Measurements from ENCODE around the gene JAM2.

Gene JAM2

GRCh38 chr21:25734904-25735645 lies 96.0 kb downstream of the JAM2 start, which contains the start of the genes ATP5PF and GABPA:
ATP5PF (minus strand) TSS chr21:25734904; CDS start chr21:25729794, 5,110 bp downstream.
GABPA (plus strand) TSS chr21:25734972; CDS start chr21:25741599, 6,627 bp downstream.
- TF ChIP-seq CTCF (IDR thresholded peaks at IDR 0.05; ENCODE audit: low read length, missing control alignments), result no peak
- peak within 1 kb of the TSS; percentile 96 for H3K4me3 ChIP-seq (replicated peaks; ENCODE audit: low read depth, low read length)
- peak; percentile 99 for DNase-seq (ENCODE audit: low read depth)

GRCh38 chr21:25735646-25736597 lies 96.9 kb downstream of the JAM2 start:
- peak overlapping the region; percentile 96 for H3K4me3 ChIP-seq (replicated peaks; ENCODE audit: low read depth, low read length)
- no peak for TF ChIP-seq CTCF (IDR thresholded peaks at IDR 0.05; ENCODE audit: low read length, missing control alignments)
- peak; percentile 83 for DNase-seq (ENCODE audit: low read depth)

- TF ChIP-seq CTCF (IDR thresholded peaks at IDR 0.05; ENCODE audit: low read length, missing control alignments), result no peak
- H3K4me3 ChIP-seq (replicated peaks; ENCODE audit: low read depth, low read length), result peak overlapping the region; percentile 96
- DNase-seq (ENCODE audit: low read depth), result no peak
Measured at GRCh38 chr21:25737421-25737820, 98.4 kb downstream of the JAM2 start.

GRCh38 chr21:25742900-25743299 lies 103.8 kb downstream of the JAM2 start:
- TF ChIP-seq CTCF (IDR thresholded peaks at IDR 0.05; ENCODE audit: low read length, missing control alignments), result no peak
- DNase-seq (ENCODE audit: low read depth), result no peak
- H3K4me3 ChIP-seq (replicated peaks; ENCODE audit: low read depth, low read length), result no peak overlapping the region

DNA sequence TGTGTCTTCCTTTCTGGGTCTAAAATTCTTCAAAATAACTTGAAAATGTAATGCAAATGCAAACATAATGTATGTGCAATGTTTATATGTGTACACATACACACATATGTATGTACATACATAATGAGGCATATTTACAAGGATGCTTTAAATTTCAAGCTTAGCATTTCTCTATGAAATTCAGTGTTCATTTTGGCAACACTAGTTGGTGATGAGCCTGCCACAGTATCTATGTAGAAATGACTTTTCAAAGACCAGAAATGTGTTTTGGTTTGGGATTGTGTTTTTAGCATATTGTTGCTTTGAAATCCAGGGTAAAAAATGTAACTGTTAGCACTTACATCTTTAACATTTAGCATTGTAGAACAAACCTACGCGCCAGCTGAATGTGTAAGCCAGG lies 105.8 kb downstream of the JAM2 start:
- TF ChIP-seq CTCF (IDR thresholded peaks at IDR 0.05; ENCODE audit: low read length, missing control alignments), result no peak
- H3K4me3 ChIP-seq (replicated peaks; ENCODE audit: low read depth, low read length), result no peak overlapping the region
- DNase-seq (ENCODE audit: low read depth), result no peak

DNA sequence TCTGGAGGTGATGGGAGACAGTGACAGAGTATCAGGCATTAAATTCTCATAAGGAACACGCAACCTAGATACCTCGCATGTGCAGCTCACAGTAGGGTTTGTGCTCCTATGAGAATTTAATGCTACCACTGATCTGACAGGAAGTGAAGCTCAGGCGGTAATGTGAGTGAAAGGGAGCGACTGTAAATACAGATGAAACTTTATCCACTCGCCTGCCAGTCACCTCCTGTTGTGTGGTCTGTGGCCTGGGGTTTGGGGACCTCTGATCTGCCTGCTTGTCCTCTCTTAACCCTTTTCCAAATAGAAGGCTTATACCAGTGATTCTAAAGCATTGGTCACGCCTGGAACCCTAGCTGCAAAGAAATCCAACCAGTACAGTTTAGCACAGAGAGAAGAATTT lies 111.0 kb downstream of the JAM2 start:
- DNase-seq (ENCODE audit: low read depth), result no peak
- no peak for TF ChIP-seq CTCF (IDR thresholded peaks at IDR 0.05; ENCODE audit: low read length, missing control alignments)
- H3K4me3 ChIP-seq (replicated peaks; ENCODE audit: low read depth, low read length), result no peak overlapping the region
